Keratinocyte (primary cell): ENCODE data around the gene PARD6B. TPM values are rescaled to one million over a fixed set of nuclear protein-coding genes. Genes with fewer than 3 reads are reported as not detected.

ENCODE experiments used
- DNase-seq: peaks from one replicate; pipeline ENCODE4 v3.0.0-alpha.2; 2011; ENCODE audit warnings: low read depth, missing footprints, low spot score
- FAIRE-seq: peaks from 2 replicates; lab custom pipeline; 2011; peaks lifted over from hg19 to GRCh38; lab: Jason Lieb, UNC
- H2AFZ ChIP-seq: 2 replicates; pipeline ENCODE4 v1.6.0; 2012; ENCODE audit warnings: low read length, control low read depth, inconsistent platforms; ENCODE audit not compliant: control insufficient read depth
- H3K27ac ChIP-seq: 2 replicates; pipeline ENCODE4 v1.5.1; 2011; ENCODE audit warnings: low read length; ENCODE audit not compliant: control insufficient read depth, insufficient read depth
- H3K27me3 ChIP-seq: 3 replicates; pipeline ENCODE4 v1.6.0; 2011; ENCODE audit warnings: low read length; ENCODE audit not compliant: control insufficient read depth, insufficient read depth; ENCODE audit errors: extremely low read depth
- H3K36me3 ChIP-seq, 2 experiments: 2 replicates in 1 of 2; 3 replicates in 1 of 2; pipeline ENCODE4 v1.5.1; 2011; ENCODE audit warnings: low read length in 2 of 2, mild to moderate bottlenecking in 1 of 2; ENCODE audit not compliant: control insufficient read depth in 2 of 2, insufficient read depth in 2 of 2; ENCODE audit errors: extremely low read depth in 1 of 2
- H3K4me1 ChIP-seq: 3 replicates; pipeline ENCODE4 v1.5.1; 2011; ENCODE audit warnings: low read length; ENCODE audit not compliant: control insufficient read depth, insufficient read depth; ENCODE audit errors: extremely low read depth
- H3K4me2 ChIP-seq: 3 replicates; pipeline ENCODE4 v1.6.0; 2011; ENCODE audit warnings: low read depth, low read length; ENCODE audit not compliant: control insufficient read depth, insufficient read depth; ENCODE audit errors: extremely low read depth
- H3K4me3 ChIP-seq, 3 experiments: fragments of 200-600 bp in 1 of 3; sonication (generic) in 1 of 3; 2 replicates in 2 of 3; 3 replicates in 1 of 3; pipeline ENCODE4 v1.5.1; 2011 to 2016; ENCODE audit warnings: low read length in 3 of 3, mild to moderate bottlenecking in 3 of 3, control low read depth in 2 of 3, inconsistent platforms in 1 of 3, low read depth in 1 of 3, mixed read lengths in 1 of 3, mixed run types in 1 of 3, moderate library complexity in 1 of 3; ENCODE audit not compliant: control insufficient read depth in 2 of 3, insufficient read depth in 2 of 3; ENCODE audit errors: extremely low read depth in 1 of 3
- H3K79me2 ChIP-seq: 2 replicates; pipeline ENCODE4 v1.6.0; 2012; ENCODE audit warnings: low read length; ENCODE audit not compliant: control insufficient read depth, insufficient read depth
- H3K9ac ChIP-seq: 3 replicates; pipeline ENCODE4 v1.6.0; 2011; ENCODE audit warnings: low read length; ENCODE audit not compliant: control insufficient read depth, insufficient read depth; ENCODE audit errors: extremely low read depth
- H3K9me1 ChIP-seq: 3 replicates; pipeline ENCODE4 v1.6.0; 2011; ENCODE audit warnings: low read length; ENCODE audit not compliant: control insufficient read depth, insufficient read depth; ENCODE audit errors: extremely low read depth
- H3K9me3 ChIP-seq: 2 replicates; pipeline ENCODE4 v1.5.1; 2012; ENCODE audit warnings: low read depth, low read length; ENCODE audit not compliant: control insufficient read depth
- H4K20me1 ChIP-seq: 3 replicates; pipeline ENCODE4 v1.6.0; 2011; ENCODE audit warnings: low read length; ENCODE audit not compliant: control insufficient read depth, insufficient read depth; ENCODE audit errors: extremely low read depth
- EZH2 ChIP-seq: IDR thresholded peaks from one replicate; pipeline ENCODE4 v1.6.1; 2012; ENCODE audit warnings: inconsistent platforms, mild to moderate bottlenecking, low read length, moderate library complexity
- dilution Hi-C: fragments of 300-500 bp; cut with MboI; formaldehyde crosslinking; loops from one replicate; pipeline ENCODE4 v1.7.0; 2020; ENCODE audit warnings: low sequenced_read_pairs; ENCODE audit not compliant: extremely low pct_ligation_motif_present
- polyA plus RNA-seq, 5 experiments: library from polyadenylated mRNA; depleted of rRNA in 3 of 5; stranded (reverse) in 3 of 5; stranded (forward) in 1 of 5; unstranded in 1 of 5; fragments of >200 nt; gene quantifications; 1 replicate in 1 of 5; 2 replicates in 3 of 5; 3 replicates in 1 of 5; pipeline versions ENCODE4 v1.2.1 to v1.2.3, GENCODE V29; 2011 to 2012; ENCODE audit warnings: missing spikeins in 2 of 5, low read depth in 1 of 5, low replicate concordance in 1 of 5
- TF ChIP-seq, protein P1 (sequence below), 3 experiments: IDR thresholded peaks in 1 of 3; conservative IDR thresholded peaks in 1 of 3; optimal IDR thresholded peaks in 1 of 3; 2 replicates in 2 of 3; 3 replicates in 1 of 3; pipeline versions ENCODE3 to v1.5.1; 2011; ENCODE audit warnings: low read length in 3 of 3, mild to moderate bottlenecking in 3 of 3, moderate library complexity in 2 of 3, control low read depth in 1 of 3, inconsistent platforms in 1 of 3; ENCODE audit not compliant: insufficient read depth in 2 of 3; ENCODE audit errors: extremely low read depth in 1 of 3

PARD6B gene
- polyA plus RNA-seq, 1 donor (not counting 4 experiments of a cell fraction or from before 2014, with no cell fraction given): 2.0 TPM

DNA sequence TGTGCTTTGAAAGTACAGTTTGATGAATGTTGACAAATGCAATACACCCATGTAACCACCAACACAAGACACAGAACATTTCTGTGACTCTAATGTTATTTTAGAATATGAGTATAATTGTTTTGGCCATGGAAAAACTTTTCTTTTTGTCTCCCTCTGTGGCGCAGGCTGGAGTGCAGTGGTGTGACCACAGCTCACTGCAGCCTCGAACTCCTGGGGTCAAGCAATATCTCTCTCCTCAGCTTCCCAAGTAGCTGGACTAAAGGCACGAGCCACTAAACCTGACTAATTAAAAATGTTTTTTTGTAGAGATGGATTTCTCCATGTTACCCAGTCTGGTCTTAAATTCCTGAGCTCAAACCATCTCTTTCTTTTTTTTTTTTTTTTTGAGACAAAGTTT, 43.1 kb downstream of the PARD6B start:
- TF ChIP-seq, protein P1, sequence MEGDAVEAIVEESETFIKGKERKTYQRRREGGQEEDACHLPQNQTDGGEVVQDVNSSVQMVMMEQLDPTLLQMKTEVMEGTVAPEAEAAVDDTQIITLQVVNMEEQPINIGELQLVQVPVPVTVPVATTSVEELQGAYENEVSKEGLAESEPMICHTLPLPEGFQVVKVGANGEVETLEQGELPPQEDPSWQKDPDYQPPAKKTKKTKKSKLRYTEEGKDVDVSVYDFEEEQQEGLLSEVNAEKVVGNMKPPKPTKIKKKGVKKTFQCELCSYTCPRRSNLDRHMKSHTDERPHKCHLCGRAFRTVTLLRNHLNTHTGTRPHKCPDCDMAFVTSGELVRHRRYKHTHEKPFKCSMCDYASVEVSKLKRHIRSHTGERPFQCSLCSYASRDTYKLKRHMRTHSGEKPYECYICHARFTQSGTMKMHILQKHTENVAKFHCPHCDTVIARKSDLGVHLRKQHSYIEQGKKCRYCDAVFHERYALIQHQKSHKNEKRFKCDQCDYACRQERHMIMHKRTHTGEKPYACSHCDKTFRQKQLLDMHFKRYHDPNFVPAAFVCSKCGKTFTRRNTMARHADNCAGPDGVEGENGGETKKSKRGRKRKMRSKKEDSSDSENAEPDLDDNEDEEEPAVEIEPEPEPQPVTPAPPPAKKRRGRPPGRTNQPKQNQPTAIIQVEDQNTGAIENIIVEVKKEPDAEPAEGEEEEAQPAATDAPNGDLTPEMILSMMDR (optimal IDR thresholded peaks at IDR 0.05 in 1 of 3, IDR thresholded peaks at IDR 0.05 in 1 of 3, conservative IDR thresholded peaks at IDR 0.05 in 1 of 3; ENCODE audit: extremely low read depth in 1 of 3, insufficient read depth in 2 of 3, low read length in 3 of 3): no peak
- TF ChIP-seq EZH2: no peak
- Histone ChIP-seq H3K4me3 (no peak overlapping the region), H3K27ac (no peak overlapping the region), H3K27me3 (no peaks in the 10 kb centered on the region), H3K9me1 (no peaks in the 10 kb centered on the region), H3K9me3 (no peaks in the 10 kb centered on the region), H2AFZ (no peak overlapping the region), H3K9ac (no peak overlapping the region), H3K4me1 (no peaks in the 10 kb centered on the region), H3K36me3 (no peaks in the 10 kb centered on the region), H4K20me1 (no peaks in the 10 kb centered on the region), H3K4me2 (no peak overlapping the region), H3K79me2 (no peaks in the 10 kb centered on the region)
- DNase-seq: no peak
- FAIRE-seq: no peak
- dilution Hi-C loops: no loop called here

DNA sequence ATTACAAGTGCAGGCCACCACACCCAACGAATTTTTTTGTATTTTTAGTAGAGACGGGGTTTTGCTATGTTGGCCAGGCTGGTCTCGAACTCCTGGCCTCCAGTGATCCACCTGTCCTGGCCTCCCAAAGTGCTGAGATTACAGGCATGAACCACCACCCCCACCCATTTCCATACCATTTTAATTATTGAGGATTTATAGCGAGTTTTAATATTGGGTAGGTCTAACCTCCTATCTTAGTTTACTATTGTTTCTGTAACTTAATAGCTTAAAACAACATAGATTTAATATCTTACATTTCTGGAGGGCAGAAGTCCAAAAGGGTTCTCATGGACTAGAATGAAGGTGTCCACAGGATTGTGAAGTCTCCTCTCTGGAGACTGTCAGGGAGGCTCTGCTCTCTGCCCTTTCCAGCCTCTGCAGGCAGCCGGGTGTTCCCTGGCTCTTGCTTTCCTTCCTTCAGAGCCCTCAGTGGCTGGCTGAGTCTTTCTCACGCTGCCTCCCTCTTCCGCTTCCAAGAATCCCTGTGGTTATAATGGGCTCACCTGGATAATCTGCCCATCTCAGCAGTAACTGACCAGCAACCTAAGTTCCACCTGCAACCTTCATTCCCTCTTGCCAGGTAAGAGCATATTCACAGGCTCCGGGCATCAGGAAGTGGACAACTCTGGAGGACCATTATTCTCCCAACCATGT, 44.9 kb downstream of the PARD6B start:
- Histone ChIP-seq H3K9ac (no peak overlapping the region), H3K4me2 (no peak overlapping the region), H3K9me3 (no peaks in the 10 kb centered on the region), H3K9me1 (no peaks in the 10 kb centered on the region), H3K4me3 (no peak overlapping the region), H4K20me1 (no peaks in the 10 kb centered on the region), H3K27ac (no peak overlapping the region), H3K27me3 (no peaks in the 10 kb centered on the region), H3K4me1 (no peaks in the 10 kb centered on the region), H3K79me2 (no peaks in the 10 kb centered on the region), H3K36me3 (no peaks in the 10 kb centered on the region), H2AFZ (no peak overlapping the region)
- FAIRE-seq (no peak), DNase-seq (no peak)
- TF ChIP-seq EZH2: no peak
- TF ChIP-seq, protein P1 (optimal IDR thresholded peaks at IDR 0.05 in 1 of 3, IDR thresholded peaks at IDR 0.05 in 1 of 3, conservative IDR thresholded peaks at IDR 0.05 in 1 of 3; ENCODE audit: extremely low read depth in 1 of 3, insufficient read depth in 2 of 3, low read length in 3 of 3): no peak
- dilution Hi-C loops: no loop called here
